ENCODE measurements around the gene HSPG2.
"Not testable (repeated sequence)": the region's sequence is repeated elsewhere in the genome, so short reads cannot be mapped to it uniquely, and the experiment has no call there.

The HSPG2 gene

GRCh38 chr1:21783679-21784603 is 153.2 kb downstream of the HSPG2 start:
- DNase-seq (ENCODE audit: low read depth) = no peak

- DNase-seq (ENCODE audit: low read depth) = peak; percentile 93
These were observed 154.0 kb downstream of the HSPG2 start, which contains the start of gene USP48 for GRCh38 chr1:21782868-21783678. USP48 (minus strand) TSS chr1:21783149; CDS start chr1:21782957, 192 bp downstream.

- peak; percentile 3 for DNase-seq (ENCODE audit: low read depth)
These were observed 154.7 kb downstream of the HSPG2 start for GRCh38 chr1:21782349-21782867.

GRCh38 chr1:21781815-21782348 is 155.2 kb downstream of the HSPG2 start:
- no peak for DNase-seq (ENCODE audit: low read depth)

- no peak for DNase-seq (ENCODE audit: low read depth)
These were observed 157.2 kb downstream of the HSPG2 start for GRCh38 chr1:21779613-21780521.

- no peak for DNase-seq (ENCODE audit: low read depth)
These were observed 158.7 kb downstream of the HSPG2 start for GRCh38 chr1:21778405-21778727.

GRCh38 chr1:21776925-21777324 is 160.2 kb downstream of the HSPG2 start:
- not testable (repeated sequence) for DNase-seq (ENCODE audit: low read depth)

GRCh38 chr1:21775985-21776562 is 161.0 kb downstream of the HSPG2 start:
- DNase-seq (ENCODE audit: low read depth) = no peak

- DNase-seq (ENCODE audit: low read depth) = no peak
These were observed 161.6 kb downstream of the HSPG2 start for GRCh38 chr1:21775550-21775914.

GRCh38 chr1:21774835-21775549 is 162.1 kb downstream of the HSPG2 start:
- no peak for DNase-seq (ENCODE audit: low read depth)

GRCh38 chr1:21773585-21773984 is 163.5 kb downstream of the HSPG2 start:
- DNase-seq (ENCODE audit: low read depth) = no peak

Data from stimulated activated CD8-positive, alpha-beta memory T cell treated with anti-CD3 and anti-CD28 coated beads, Interleukin-15, amount 100 ng/mL, for 1 hour (primary cell).